HEK293 (cell line): ENCODE results near the gene SIK3.

Experiments used
- CTCF ChIP-seq: fragments of 450-650 bp; formaldehyde crosslinking; IDR thresholded peaks from 2 replicates; pipeline ENCODE4 v1.5.1; 2016; ENCODE audit warnings: missing biosample characterization, missing genetic modification characterization
- ZBTB10 ChIP-seq: fragments of 450-650 bp; formaldehyde crosslinking; IDR thresholded peaks from 2 replicates; pipeline ENCODE4 v1.5.1; 2016; ENCODE audit warnings: missing biosample characterization, missing genetic modification characterization
- ZNF24 ChIP-seq: fragments of 450-650 bp; formaldehyde crosslinking; IDR thresholded peaks from 2 replicates; pipeline ENCODE4 v1.5.1; 2016; ENCODE audit warnings: missing biosample characterization, missing genetic modification characterization
- ZNF488 ChIP-seq: fragments of 450-650 bp; formaldehyde crosslinking; IDR thresholded peaks from 2 replicates; pipeline ENCODE4 v1.5.1; 2016; ENCODE audit warnings: missing biosample characterization, missing genetic modification characterization
- ZNF664 ChIP-seq: fragments of 450-650 bp; formaldehyde crosslinking; IDR thresholded peaks from 2 replicates; pipeline ENCODE4 v1.5.1; 2016; ENCODE audit warnings: missing biosample characterization, missing genetic modification characterization
- ZNF843 ChIP-seq: fragments of 450-650 bp; formaldehyde crosslinking; IDR thresholded peaks from 2 replicates; pipeline ENCODE4 v1.5.1; 2016; ENCODE audit warnings: missing biosample characterization, missing genetic modification characterization
- ZSCAN30 ChIP-seq: fragments of 450-650 bp; IDR thresholded peaks from 2 replicates; pipeline ENCODE4 v1.5.1; 2018; ENCODE audit warnings: missing biosample characterization, mild to moderate bottlenecking, missing genetic modification characterization, moderate library complexity

- TF ChIP-seq ZNF843 (no peak), ZNF664 (tag by site-specific recombination) (no peak), ZNF488 (tag by site-specific recombination) (no peak), ZSCAN30 (no peak), ZBTB10 (tag by site-specific recombination) (no peak), ZNF24 (tag by site-specific recombination) (no peak), CTCF (tag by site-specific recombination) (no peak)
Measured at GRCh38 chr11:117143390-117143789, 45.2 kb upstream of the SIK3 start.
